Liver (tissue), 3 donors: ENCODE results near the gene CLPSL2.

Source experiments
- ATF3 ChIP-seq: IDR thresholded peaks from 2 replicates; pipeline ENCODE4 v1.6.1; 2016; ENCODE audit warnings: antibody characterized with exemption
- CTCF ChIP-seq: fragments of 150-350 bp; IDR thresholded peaks from 2 replicates; pipeline ENCODE4 v1.5.1; 2017; ENCODE audit warnings: improper control_type of control experiment, low read depth, low read length; ENCODE audit not compliant: missing input control
- HNF4G ChIP-seq: IDR thresholded peaks from 2 replicates; pipeline ENCODE4 v1.6.1; 2016; ENCODE audit warnings: antibody characterized with exemption
- JUND ChIP-seq, 2 donors: IDR thresholded peaks; 2 replicates each; pipeline ENCODE4 v1.6.1; 2016; ENCODE audit warnings: antibody characterized with exemption in 2 of 2
- RAD21 ChIP-seq, 2 donors: IDR thresholded peaks; 2 replicates each; pipeline ENCODE4 v1.6.1; 2016; ENCODE audit warnings: antibody characterized with exemption in 2 of 2, mild to moderate bottlenecking in 2 of 2
- SP1 ChIP-seq: IDR thresholded peaks from 2 replicates; pipeline ENCODE4 v1.6.1; 2018; ENCODE audit warnings: antibody characterized with exemption, mild to moderate bottlenecking
- TAF1 ChIP-seq: conservative IDR thresholded peaks from 2 replicates; pipeline ENCODE4 v1.6.1; 2016; ENCODE audit warnings: antibody characterized with exemption, mild to moderate bottlenecking
- YY1 ChIP-seq: IDR thresholded peaks from 2 replicates; pipeline ENCODE4 v1.6.1; 2016; ENCODE audit warnings: antibody characterized with exemption, mild to moderate bottlenecking
- ZBTB33 ChIP-seq: IDR thresholded peaks from 2 replicates; pipeline ENCODE4 v1.6.1; 2016; ENCODE audit warnings: antibody characterized with exemption
- donor health status: healthy.
- donor health status: healthy.

GRCh38 chr6:35823601-35824000 lies 47.2 kb downstream of the CLPSL2 start:
- no peak for TF ChIP-seq YY1
- TF ChIP-seq CTCF: no peak
- TF ChIP-seq ZBTB33: no peak
- no peak for TF ChIP-seq SP1
- no peak for TF ChIP-seq ATF3
- no peak for TF ChIP-seq TAF1
- no peak for TF ChIP-seq RAD21 (IDR thresholded peaks at IDR 0.05)
- no peak for TF ChIP-seq HNF4G
- TF ChIP-seq JUND (IDR thresholded peaks at IDR 0.05): no peak
